Measurements from ENCODE around the gene RAD51C. TPM values are rescaled to one million over a fixed set of nuclear protein-coding genes. Genes with fewer than 3 reads are reported as not detected.

RAD51C gene
- total and polyA plus RNA-seq, 9 of the 15 experiments (the other 6 are each of a cell fraction or from before 2014, with no cell fraction given), result 93.9 to 341 (median 135) TPM

- no peak for TF ChIP-seq SREBF2 (CRISPR knock-in tag; IDR thresholded peaks at IDR 0.05)
- no peak for TF ChIP-seq KAT2B (IDR thresholded peaks at IDR 0.05; ENCODE audit: low read depth, low read length)
- TF ChIP-seq PML (IDR thresholded peaks at IDR 0.05; ENCODE audit: low read length), result peak; percentile 80; the same call in 1 of the 2 replicates
- no peak for TF ChIP-seq KDM1A (IDR thresholded peaks at IDR 0.05)
- TF ChIP-seq STAT5B (CRISPR knock-in tag; IDR thresholded peaks at IDR 0.05), result no peak
- TF ChIP-seq FIP1L1 (IDR thresholded peaks at IDR 0.05; ENCODE audit: low read depth, low read length, poor library complexity, severe bottlenecking), result no peak
- TF ChIP-seq RBM39 (optimal IDR thresholded peaks at IDR 0.05; ENCODE audit: low read depth, low read length), result no peak
- TF ChIP-seq NFE2L1 (tag; IDR thresholded peaks at IDR 0.05; ENCODE audit: borderline replicate concordance, low read depth), result no peak
- no peak for TF ChIP-seq FOXJ3 (CRISPR knock-in tag; IDR thresholded peaks at IDR 0.05)
- no peak for TF ChIP-seq HNRNPH1 (optimal IDR thresholded peaks at IDR 0.05; ENCODE audit: low read depth, low read length)
- TF ChIP-seq ZNF165 (CRISPR knock-in tag; IDR thresholded peaks at IDR 0.05; ENCODE audit: borderline replicate concordance), result no peak
- TF ChIP-seq RBM25 (IDR thresholded peaks at IDR 0.05; ENCODE audit: low read depth, low read length, severe bottlenecking), result no peak
- no peak for TF ChIP-seq MBD1 (CRISPR knock-in tag; IDR thresholded peaks at IDR 0.05)
- TF ChIP-seq POLR2AphosphoS5 (IDR thresholded peaks at IDR 0.05; ENCODE audit: control insufficient read depth, insufficient read depth, low read depth, low read length), result peak; percentile 91
- TF ChIP-seq STAT5A (IDR thresholded peaks at IDR 0.05; ENCODE audit: borderline replicate concordance, low read length), result peak; percentile 31; the same call in 1 of the 2 replicates
- TF ChIP-seq SOX6 (IDR thresholded peaks at IDR 0.05), result peak; percentile 28; the same call in 1 of the 2 replicates
- TF ChIP-seq AFF1 (IDR thresholded peaks at IDR 0.05; ENCODE audit: low read depth in 1 of 2, partially characterized antibody in 2 of 2), result peak in 1 of 2 experiments; percentile 42
- no peak for TF ChIP-seq MEF2A (IDR thresholded peaks at IDR 0.05; ENCODE audit: control insufficient read depth, low read depth, low read length)
- TF ChIP-seq PYGO2 (tag; IDR thresholded peaks at IDR 0.05), result 0 out of 2 replicates have a peak, but pooled peaks have one; percentile 7
- TF ChIP-seq NR1H2 (CRISPR knock-in tag; IDR thresholded peaks at IDR 0.05), result 0 out of 2 replicates have a peak, but pooled peaks have one; percentile 31
- TF ChIP-seq HDAC8 (tag; IDR thresholded peaks at IDR 0.05), result peak; percentile 57; the same call in 1 of the 2 replicates
Observed at GRCh38 chr17:58692239-58693055, at the start of gene RAD51C (continued).

Data from K562 (cell line).